Measurements from ENCODE around the gene TP53I11.

DNA sequence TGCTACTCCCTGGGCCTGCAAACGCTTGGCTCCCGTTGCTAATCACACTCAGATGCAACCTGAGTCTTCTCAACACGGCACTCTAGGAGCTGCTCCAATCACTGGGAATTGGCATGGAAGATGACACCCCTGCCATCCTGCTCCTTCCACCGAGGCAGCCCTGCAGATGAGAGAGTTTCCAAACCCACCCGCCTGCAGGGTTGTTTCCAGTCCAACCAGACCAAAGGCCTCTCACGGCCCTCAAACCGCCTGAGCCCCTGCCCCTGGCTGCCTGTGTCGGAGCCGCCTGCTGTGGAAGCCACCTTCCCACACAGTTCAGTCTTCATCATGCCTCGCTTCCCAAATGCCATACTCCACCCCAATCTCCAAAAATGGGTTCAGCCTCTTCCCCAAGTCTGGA is 36.8 kb upstream of the TP53I11 start:
- TF ChIP-seq, protein P1, sequence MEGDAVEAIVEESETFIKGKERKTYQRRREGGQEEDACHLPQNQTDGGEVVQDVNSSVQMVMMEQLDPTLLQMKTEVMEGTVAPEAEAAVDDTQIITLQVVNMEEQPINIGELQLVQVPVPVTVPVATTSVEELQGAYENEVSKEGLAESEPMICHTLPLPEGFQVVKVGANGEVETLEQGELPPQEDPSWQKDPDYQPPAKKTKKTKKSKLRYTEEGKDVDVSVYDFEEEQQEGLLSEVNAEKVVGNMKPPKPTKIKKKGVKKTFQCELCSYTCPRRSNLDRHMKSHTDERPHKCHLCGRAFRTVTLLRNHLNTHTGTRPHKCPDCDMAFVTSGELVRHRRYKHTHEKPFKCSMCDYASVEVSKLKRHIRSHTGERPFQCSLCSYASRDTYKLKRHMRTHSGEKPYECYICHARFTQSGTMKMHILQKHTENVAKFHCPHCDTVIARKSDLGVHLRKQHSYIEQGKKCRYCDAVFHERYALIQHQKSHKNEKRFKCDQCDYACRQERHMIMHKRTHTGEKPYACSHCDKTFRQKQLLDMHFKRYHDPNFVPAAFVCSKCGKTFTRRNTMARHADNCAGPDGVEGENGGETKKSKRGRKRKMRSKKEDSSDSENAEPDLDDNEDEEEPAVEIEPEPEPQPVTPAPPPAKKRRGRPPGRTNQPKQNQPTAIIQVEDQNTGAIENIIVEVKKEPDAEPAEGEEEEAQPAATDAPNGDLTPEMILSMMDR (IDR thresholded peaks at IDR 0.05; ENCODE audit: insufficient read depth, low read depth, low read length) = no peak
- TF ChIP-seq EZH2 (IDR thresholded peaks at IDR 0.05; ENCODE audit: insufficient read depth, low read length) = no peak

All from astrocyte (in vitro differentiated cells and primary cell).